ENCODE data around the gene TRIM14. TPM values are rescaled to one million over a fixed set of nuclear protein-coding genes. Genes with fewer than 3 reads are reported as not detected.

Gene TRIM14
- total and polyA plus RNA-seq, 2 donors (not counting 1 experiment from before 2014, with no cell fraction given) = 22.5 to 23.9 TPM

GRCh38 chr9:98100456-98100855 is 18.6 kb downstream of the TRIM14 start:
- no peak overlapping the region for H3K27ac Mint-ChIP-seq
- peaks cover 0 to 17% of the 10 kb centered on the region in 2 experiments for H3K36me3 ChIP-seq (replicated peaks in 1 of 2; ENCODE audit: control extremely low read depth in 1 of 2, control insufficient read depth in 1 of 2, extremely low read depth in 1 of 2, insufficient read depth in 2 of 2, low read length in 1 of 2)
- H3K79me2 ChIP-seq (ENCODE audit: control insufficient read depth, insufficient read depth, low read length) = peaks cover 50% of the 10 kb centered on the region
- no peaks in the 10 kb centered on the region for H3K9me3 Mint-ChIP-seq (ENCODE audit: insufficient read depth)
- H3K4me2 ChIP-seq (replicated peaks; ENCODE audit: low read depth, low read length, poor library complexity, severe bottlenecking) = peak overlapping the region; percentile 10
- CTCF ChIA-PET = interaction anchor here (1.1 to 2.0 kb wide), 2 partner anchors 12 to 18 kb away, joined by 4 to 16 read pairs; partner anchors contain the start of gene TRIM14
- ATAC-seq (ENCODE audit: low read depth) (no peak), DNase-seq (no peak)
- H3K4me3 Mint-ChIP-seq = no peak overlapping the region
- H2AFZ ChIP-seq (ENCODE audit: insufficient read depth, low read depth, low read length, poor library complexity, severe bottlenecking) = no peak overlapping the region
- intact Hi-C loops (cut with micrococcal nuclease) = loop anchor here (5.0 to 10.0 kb wide), 4 partner anchors 43 to 1686 kb away; partner anchors contain the start of genes ANP32B, CORO2A, NANS and ZNF367
- no peak overlapping the region for H3K4me3 ChIP-seq (ENCODE audit: control extremely low read depth in 1 of 5, extremely low read depth in 1 of 5, insufficient read depth in 1 of 5, low read depth in 2 of 5, low read length in 4 of 5)
- POLR2A ChIA-PET = no interaction called here
- peak overlapping the region in 1 of 2 donors; percentile 19 for H3K27ac ChIP-seq (ENCODE audit: low read length in 2 of 2)
- H3K4me1 ChIP-seq (ENCODE audit: control insufficient read depth in 2 of 2, insufficient read depth in 2 of 2, low read length in 2 of 2) = peaks cover 68 to 73% of the 10 kb centered on the region in 2 donors
- H3K4me1 Mint-ChIP-seq = peaks cover 65% of the 10 kb centered on the region
- H3K9ac ChIP-seq (ENCODE audit: low read length) = no peak overlapping the region
- no peaks in the 10 kb centered on the region for H3K9me3 ChIP-seq (ENCODE audit: control extremely low read depth in 1 of 3, control insufficient read depth in 2 of 3, insufficient read depth in 1 of 3, low read length in 2 of 3)
- no peak for TF ChIP-seq CTCF (IDR thresholded peaks at IDR 0.05)
- no peak for TF ChIP-seq EZH2 (IDR thresholded peaks at IDR 0.05; ENCODE audit: borderline replicate concordance, insufficient read depth, low read depth, low read length, poor library complexity, severe bottlenecking)
- no peaks in the 10 kb centered on the region for H4K20me1 ChIP-seq (ENCODE audit: control insufficient read depth, insufficient read depth, low read length, poor library complexity, severe bottlenecking)
- H3K27me3 ChIP-seq (replicated peaks in 1 of 4; ENCODE audit: control extremely low read depth in 1 of 4, control insufficient read depth in 3 of 4, insufficient read depth in 4 of 4, low read length in 3 of 4) = no peaks in the 10 kb centered on the region
- H3K27me3 Mint-ChIP-seq = no peaks in the 10 kb centered on the region

- peaks cover 0 to 17% of the 10 kb centered on the region in 2 experiments for H3K36me3 ChIP-seq (replicated peaks in 1 of 2; ENCODE audit: control extremely low read depth in 1 of 2, control insufficient read depth in 1 of 2, extremely low read depth in 1 of 2, insufficient read depth in 2 of 2, low read length in 1 of 2)
- peak overlapping the region; percentile 10 for H3K4me2 ChIP-seq (replicated peaks; ENCODE audit: low read depth, low read length, poor library complexity, severe bottlenecking)
- no peaks in the 10 kb centered on the region for H3K27me3 Mint-ChIP-seq
- H3K4me1 Mint-ChIP-seq = peaks cover 63% of the 10 kb centered on the region
- H4K20me1 ChIP-seq (ENCODE audit: control insufficient read depth, insufficient read depth, low read length, poor library complexity, severe bottlenecking) = no peaks in the 10 kb centered on the region
- ATAC-seq (ENCODE audit: low read depth) (no peak), DNase-seq (peak; percentile 44)
- peaks cover 63 to 68% of the 10 kb centered on the region in 2 donors for H3K4me1 ChIP-seq (ENCODE audit: control insufficient read depth in 2 of 2, insufficient read depth in 2 of 2, low read length in 2 of 2)
- no peaks in the 10 kb centered on the region for H3K9me3 ChIP-seq (ENCODE audit: control extremely low read depth in 1 of 3, control insufficient read depth in 2 of 3, insufficient read depth in 1 of 3, low read length in 2 of 3)
- CTCF ChIA-PET = interaction anchor here (0.9 to 1.1 kb wide), 3 partner anchors 11 to 26 kb away, joined by 4 read pairs; no protein-coding TSS in a partner anchor
- peak overlapping the region; percentile 67 for H3K4me3 Mint-ChIP-seq
- no peaks in the 10 kb centered on the region for H3K9me3 Mint-ChIP-seq (ENCODE audit: insufficient read depth)
- H3K27ac ChIP-seq (ENCODE audit: low read length in 2 of 2) = peak overlapping the region in 1 of 2 donors; percentile 19
- POLR2A ChIA-PET = no interaction called here
- H3K4me3 ChIP-seq (ENCODE audit: control extremely low read depth in 1 of 5, extremely low read depth in 1 of 5, insufficient read depth in 1 of 5, low read depth in 2 of 5, low read length in 4 of 5) = no peak overlapping the region
- WGBS (ENCODE audit: insufficient coverage) = 21% methylated on average over 4 of the region's 5 CpGs
- H2AFZ ChIP-seq (ENCODE audit: insufficient read depth, low read depth, low read length, poor library complexity, severe bottlenecking) = no peak overlapping the region
- intact Hi-C loops (cut with micrococcal nuclease) = loop anchor here (5.0 to 10.0 kb wide), 4 partner anchors 43 to 1685 kb away; partner anchors contain the start of genes ANP32B, CORO2A, NANS and ZNF367
- no peaks in the 10 kb centered on the region for H3K27me3 ChIP-seq (replicated peaks in 1 of 4; ENCODE audit: control extremely low read depth in 1 of 4, control insufficient read depth in 3 of 4, insufficient read depth in 4 of 4, low read length in 3 of 4)
- TF ChIP-seq CTCF (IDR thresholded peaks at IDR 0.05) = no peak
- no peak for TF ChIP-seq EZH2 (IDR thresholded peaks at IDR 0.05; ENCODE audit: borderline replicate concordance, insufficient read depth, low read depth, low read length, poor library complexity, severe bottlenecking)
- peak overlapping the region; percentile 77 for H3K27ac Mint-ChIP-seq
- H3K9ac ChIP-seq (ENCODE audit: low read length) = peak overlapping the region; percentile 9
- H3K79me2 ChIP-seq (ENCODE audit: control insufficient read depth, insufficient read depth, low read length) = peaks cover 48% of the 10 kb centered on the region
Observed at GRCh38 chr9:98099898-98100297, 19.1 kb downstream of the TRIM14 start.

Data from B cell (primary cell).